Esophagus squamous epithelium (tissue), 4 donors: ENCODE measurements around the gene BRAF.

Source experiments
- CTCF ChIP-seq, 6 experiments: fragments of 450-650 bp in 4 of 6; fragments of 200-600 bp in 2 of 6; sonication (generic) in 2 of 6; IDR thresholded peaks; one replicate each; pipeline ENCODE4 v1.5.1; 2016 to 2019; ENCODE audit warnings: antibody characterized with exemption in 6 of 6, mild to moderate bottlenecking in 4 of 6, moderate library complexity in 4 of 6
- POLR2A ChIP-seq, 4 donors: fragments of 450-650 bp; IDR thresholded peaks; one replicate each; pipeline ENCODE4 v1.6.1; 2017; ENCODE audit warnings: antibody characterized with exemption in 4 of 4, mild to moderate bottlenecking in 4 of 4, moderate library complexity in 3 of 4

- TF ChIP-seq CTCF (IDR thresholded peaks at IDR 0.05), result no peak
- TF ChIP-seq POLR2A (IDR thresholded peaks at IDR 0.05), result no peak
These were observed 1.9 kb downstream of the BRAF start for GRCh38 chr7:140922741-140923345.
